Adrenal gland (tissue), 5 donors: ENCODE measurements around the gene UXS1.

Source experiments
- CTCF ChIP-seq, 6 experiments: fragments of 450-650 bp in 4 of 6; fragments of 200-600 bp in 2 of 6; sonication (generic) in 1 of 6; IDR thresholded peaks; 1 replicate in 5 of 6; 2 replicates in 1 of 6; pipeline versions ENCODE4 v1.5.1 to v1.8.0; 2016 to 2021; ENCODE audit warnings: antibody characterized with exemption in 6 of 6, mild to moderate bottlenecking in 2 of 6, moderate library complexity in 1 of 6
- POLR2A ChIP-seq, 2 donors: fragments of 450-650 bp; IDR thresholded peaks; one replicate each; pipeline ENCODE4 v1.6.1; 2017; ENCODE audit warnings: antibody characterized with exemption in 2 of 2, mild to moderate bottlenecking in 2 of 2, moderate library complexity in 1 of 2
- donor health status: DM: no; HTN: no; CAD: no.

- TF ChIP-seq POLR2A (IDR thresholded peaks at IDR 0.05) = no peak
- TF ChIP-seq CTCF (IDR thresholded peaks at IDR 0.05) = no peak
These were observed 1.9 kb upstream of the UXS1 start for GRCh38 chr2:106195981-106196380.
